GM18517 (cell line): ENCODE results near the gene RRAS.
"Not testable (repeated sequence)": the region's sequence is repeated elsewhere in the genome, so short reads cannot be mapped to it uniquely, and the experiment has no call there.

Experiments
- ATAC-seq: cut with Tn5 transposase; IDR thresholded peaks from one replicate; pipeline ENCODE4 v1.9.1; 2021; ENCODE audit warnings: mild to moderate bottlenecking, moderate library complexity; ENCODE audit not compliant: unreplicated experiment

Gene RRAS

GRCh38 chr19:49633273-49633672, 6.7 kb downstream of the RRAS start:
- ATAC-seq, result not testable (repeated sequence)

- ATAC-seq, result no peak
Observed at GRCh38 chr19:49632576-49632975, 7.4 kb downstream of the RRAS start.

- no peak for ATAC-seq
Observed at GRCh38 chr19:49631610-49632192, 8.2 kb downstream of the RRAS start.

- no peak for ATAC-seq
Observed at GRCh38 chr19:49631014-49631588, 8.8 kb downstream of the RRAS start.

GRCh38 chr19:49629659-49630058, 10.3 kb downstream of the RRAS start:
- ATAC-seq, result no peak

- no peak for ATAC-seq
Observed at GRCh38 chr19:49626226-49626625, 13.7 kb downstream of the RRAS start.

- no peak for ATAC-seq
Observed at GRCh38 chr19:49624967-49625910, 14.7 kb downstream of the RRAS start.

- ATAC-seq, result not testable (repeated sequence)
Observed at GRCh38 chr19:49617860-49618259, 22.1 kb downstream of the RRAS start.

- ATAC-seq, result no peak
Observed at GRCh38 chr19:49616945-49617344, 23.0 kb downstream of the RRAS start.

GRCh38 chr19:49616532-49616931, 23.4 kb downstream of the RRAS start:
- no peak for ATAC-seq

- no peak for ATAC-seq
Observed at GRCh38 chr19:49615861-49616260, 24.1 kb downstream of the RRAS start.

- no peak for ATAC-seq
Observed at GRCh38 chr19:49614096-49614833, 25.7 kb downstream of the RRAS start.

- ATAC-seq, result no peak
Observed at GRCh38 chr19:49613374-49613773, 26.6 kb downstream of the RRAS start.

- no peak for ATAC-seq
Observed at GRCh38 chr19:49609499-49610092, 30.3 kb downstream of the RRAS start.

- ATAC-seq, result no peak
Observed at GRCh38 chr19:49605605-49606004, 34.3 kb downstream of the RRAS start.

GRCh38 chr19:49602806-49603205, 37.1 kb downstream of the RRAS start:
- no peak for ATAC-seq

- ATAC-seq, result no peak
Observed at GRCh38 chr19:49601482-49602038, 38.4 kb downstream of the RRAS start.

- ATAC-seq, result no peak
Observed at GRCh38 chr19:49599378-49600295, 40.3 kb downstream of the RRAS start.

- ATAC-seq, result no peak
Observed at GRCh38 chr19:49597703-49597974, 42.3 kb downstream of the RRAS start.
